Peyer's patch (tissue), 4 donors: Measurements from ENCODE around the gene ITGB2.

Experiments used
- CTCF ChIP-seq, 6 experiments: fragments of 450-650 bp in 4 of 6; fragments of 200-600 bp in 2 of 6; sonication (generic) in 1 of 6; IDR thresholded peaks; one replicate each; pipeline ENCODE4 v1.5.1; 2017 to 2019; ENCODE audit warnings: antibody characterized with exemption in 6 of 6, mild to moderate bottlenecking in 3 of 6, moderate library complexity in 1 of 6
- POLR2A ChIP-seq, 2 donors: fragments of 450-650 bp; IDR thresholded peaks; one replicate each; pipeline ENCODE4 v1.5.1; 2017; ENCODE audit warnings: antibody characterized with exemption in 2 of 2, mild to moderate bottlenecking in 2 of 2, moderate library complexity in 2 of 2

GRCh38 chr21:44911068-44911383, 9.7 kb downstream of the ITGB2 start:
- TF ChIP-seq CTCF (IDR thresholded peaks at IDR 0.05) (no peak), POLR2A (IDR thresholded peaks at IDR 0.05) (no peak)
